A549 treated with AZD9567 at 1 μM for 4 hours (cell line): ENCODE data around the gene TESK1. TPM values are rescaled to one million over a fixed set of nuclear protein-coding genes. Genes with fewer than 3 reads are reported as not detected.

Source experiments
- total RNA-seq: library from RNA; stranded (reverse); fragments of 200-300 nt; extraction: Qiagen RNA extraction; gene quantifications from 5 replicates; pipeline ENCODE4 v1.2.3, GENCODE V29; 2022; ENCODE audit not compliant: insufficient read depth

Gene TESK1, protein sequence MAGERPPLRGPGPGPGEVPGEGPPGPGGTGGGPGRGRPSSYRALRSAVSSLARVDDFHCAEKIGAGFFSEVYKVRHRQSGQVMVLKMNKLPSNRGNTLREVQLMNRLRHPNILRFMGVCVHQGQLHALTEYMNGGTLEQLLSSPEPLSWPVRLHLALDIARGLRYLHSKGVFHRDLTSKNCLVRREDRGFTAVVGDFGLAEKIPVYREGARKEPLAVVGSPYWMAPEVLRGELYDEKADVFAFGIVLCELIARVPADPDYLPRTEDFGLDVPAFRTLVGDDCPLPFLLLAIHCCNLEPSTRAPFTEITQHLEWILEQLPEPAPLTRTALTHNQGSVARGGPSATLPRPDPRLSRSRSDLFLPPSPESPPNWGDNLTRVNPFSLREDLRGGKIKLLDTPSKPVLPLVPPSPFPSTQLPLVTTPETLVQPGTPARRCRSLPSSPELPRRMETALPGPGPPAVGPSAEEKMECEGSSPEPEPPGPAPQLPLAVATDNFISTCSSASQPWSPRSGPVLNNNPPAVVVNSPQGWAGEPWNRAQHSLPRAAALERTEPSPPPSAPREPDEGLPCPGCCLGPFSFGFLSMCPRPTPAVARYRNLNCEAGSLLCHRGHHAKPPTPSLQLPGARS
- total RNA-seq: 30.0 to 33.3 TPM (median 32.3 TPM) in 5 replicates

DNA sequence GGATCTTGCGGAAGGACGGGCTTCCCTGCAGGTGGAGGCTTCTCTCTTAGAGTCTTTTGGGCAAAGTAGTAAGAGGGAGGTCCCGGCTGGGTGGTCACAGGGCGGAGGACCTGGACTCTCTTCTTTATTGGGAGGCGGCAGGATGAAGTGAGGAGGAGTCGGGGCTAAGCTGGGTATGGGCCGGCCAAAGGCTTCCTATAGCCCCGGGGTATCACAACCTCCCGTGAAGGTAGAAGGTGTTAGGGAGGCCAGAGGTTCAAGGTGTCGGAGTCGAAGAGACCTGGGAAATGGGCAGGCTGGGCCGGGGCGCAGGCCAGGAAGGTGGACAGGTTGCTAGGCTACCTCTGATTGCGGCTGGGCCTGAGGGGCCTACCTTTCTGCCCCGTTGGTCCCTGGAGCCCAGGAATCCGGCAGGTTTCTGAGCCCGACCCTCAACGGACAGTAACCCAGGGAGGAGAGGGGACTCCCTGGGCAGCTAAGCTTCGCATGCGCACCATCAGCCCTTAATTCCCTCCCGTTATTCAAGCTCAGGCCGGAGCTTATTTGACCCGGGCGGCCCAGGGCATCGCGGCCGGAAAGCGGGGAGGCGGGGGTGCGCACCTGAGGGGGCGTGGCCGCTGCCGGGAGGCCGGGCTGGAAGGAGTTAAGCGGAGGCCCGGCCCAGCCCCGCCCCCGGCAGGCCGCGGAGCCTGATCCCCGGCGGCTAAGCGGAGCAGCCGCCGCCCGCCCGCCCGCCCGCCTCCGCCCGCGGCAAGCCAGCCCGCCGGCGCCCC is at the start of gene TESK1:
Gene TESK1, plus strand, starts transcription at position 685 of the 773 bp plus-strand sequence. CDS start 358 bp downstream, outside the sequence.

DNA sequence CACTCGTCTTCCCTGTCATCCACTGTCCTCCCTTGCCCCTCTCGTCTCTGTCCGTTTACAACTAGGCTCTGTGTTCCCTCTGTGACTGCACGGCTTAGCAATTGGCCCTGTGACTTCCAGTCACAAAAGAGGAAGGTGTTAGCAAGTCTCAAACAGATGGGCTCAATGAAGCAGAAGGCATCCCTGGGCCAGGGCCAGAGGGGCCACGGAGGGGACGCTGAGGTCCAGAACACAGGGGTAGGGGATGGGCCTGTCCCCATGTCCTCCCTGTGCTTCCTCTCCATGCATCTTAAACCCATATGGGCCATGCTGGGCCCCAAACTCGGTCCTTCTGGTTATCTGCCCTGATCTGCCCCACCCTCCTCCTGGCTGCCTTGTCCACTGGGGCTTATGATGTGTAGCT is 13.3 kb downstream of the TESK1 start, which contains the start of gene CD72:
Gene CD72, minus strand, starts transcription at position 89 of the 403 bp plus-strand sequence. CDS start 110 bp downstream, outside the sequence.

DNA sequence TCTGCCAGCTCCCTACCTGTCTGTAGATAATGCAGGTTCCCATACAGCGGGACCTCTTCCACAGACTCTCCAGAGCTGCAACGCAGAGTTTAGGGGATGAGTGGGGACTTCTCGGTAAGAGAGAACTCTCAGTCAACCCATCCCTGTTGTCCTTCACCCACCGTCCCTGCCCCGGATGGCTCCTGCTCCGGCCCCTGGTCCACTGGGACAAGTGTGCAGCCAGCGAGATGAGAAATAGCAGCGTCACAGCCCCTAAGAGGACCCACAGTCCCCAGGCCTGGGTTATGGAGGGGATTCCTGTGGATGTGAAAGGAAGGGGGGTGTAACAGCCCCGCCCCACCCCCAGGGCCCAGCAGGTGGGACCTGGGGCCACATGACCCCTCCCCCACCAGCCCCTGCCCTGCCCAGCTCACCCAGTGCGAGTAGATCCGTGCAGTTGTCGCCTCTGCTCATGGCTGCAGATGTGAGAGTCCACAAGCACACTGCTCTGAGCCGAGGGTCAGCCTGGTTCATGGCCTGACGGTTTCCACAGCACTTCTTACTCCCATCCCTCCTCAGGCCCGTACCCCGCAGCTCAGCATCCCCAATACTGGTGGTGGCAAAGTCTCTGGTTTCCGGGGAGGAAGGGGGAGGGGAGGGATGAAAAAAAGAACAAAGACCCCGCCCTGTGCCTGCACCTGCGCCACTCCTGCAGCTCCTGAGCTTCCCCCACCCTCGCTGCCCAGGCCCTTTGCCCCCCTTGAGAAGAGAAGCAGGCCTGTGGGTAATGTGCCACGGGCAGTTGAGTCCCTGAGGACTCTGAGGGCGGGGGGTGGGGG is 45.5 kb downstream of the TESK1 start, which contains the start of gene SIT1:
Gene SIT1, minus strand, starts transcription at position 591 of the 818 bp plus-strand sequence. Its CDS starts 78 bp downstream, at position 513.

DNA sequence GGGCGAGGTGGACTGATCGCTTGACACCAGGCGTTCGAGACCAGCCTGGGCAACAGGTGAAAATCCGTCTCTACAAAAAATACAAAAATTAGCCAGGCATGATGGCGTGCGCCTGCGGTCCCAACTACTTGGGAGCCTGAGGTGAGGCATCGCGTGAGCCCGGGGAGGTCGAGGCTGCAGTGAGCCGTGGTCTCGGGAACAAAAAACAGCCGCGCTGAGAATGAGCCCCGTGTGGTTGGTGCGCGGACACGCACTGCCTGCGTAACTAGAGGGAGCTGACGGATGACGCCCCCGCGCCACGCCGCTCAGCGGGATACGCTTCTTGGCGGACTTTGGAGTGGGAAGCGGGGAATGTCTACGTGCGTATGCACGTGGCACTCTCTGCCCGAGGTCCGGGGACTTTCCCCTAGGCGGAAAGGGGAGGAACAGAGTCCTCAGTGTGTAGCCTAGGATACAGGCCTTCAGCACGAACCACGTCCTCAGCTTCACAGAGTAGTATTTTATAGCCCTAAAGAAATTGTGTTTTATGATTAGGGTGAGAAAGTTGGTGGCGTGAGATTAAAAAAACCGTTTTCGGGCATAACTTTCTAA is 52.6 kb downstream of the TESK1 start, which contains the start of gene RMRP:
Gene RMRP, minus strand, starts transcription at position 474 of the 591 bp plus-strand sequence.

DNA sequence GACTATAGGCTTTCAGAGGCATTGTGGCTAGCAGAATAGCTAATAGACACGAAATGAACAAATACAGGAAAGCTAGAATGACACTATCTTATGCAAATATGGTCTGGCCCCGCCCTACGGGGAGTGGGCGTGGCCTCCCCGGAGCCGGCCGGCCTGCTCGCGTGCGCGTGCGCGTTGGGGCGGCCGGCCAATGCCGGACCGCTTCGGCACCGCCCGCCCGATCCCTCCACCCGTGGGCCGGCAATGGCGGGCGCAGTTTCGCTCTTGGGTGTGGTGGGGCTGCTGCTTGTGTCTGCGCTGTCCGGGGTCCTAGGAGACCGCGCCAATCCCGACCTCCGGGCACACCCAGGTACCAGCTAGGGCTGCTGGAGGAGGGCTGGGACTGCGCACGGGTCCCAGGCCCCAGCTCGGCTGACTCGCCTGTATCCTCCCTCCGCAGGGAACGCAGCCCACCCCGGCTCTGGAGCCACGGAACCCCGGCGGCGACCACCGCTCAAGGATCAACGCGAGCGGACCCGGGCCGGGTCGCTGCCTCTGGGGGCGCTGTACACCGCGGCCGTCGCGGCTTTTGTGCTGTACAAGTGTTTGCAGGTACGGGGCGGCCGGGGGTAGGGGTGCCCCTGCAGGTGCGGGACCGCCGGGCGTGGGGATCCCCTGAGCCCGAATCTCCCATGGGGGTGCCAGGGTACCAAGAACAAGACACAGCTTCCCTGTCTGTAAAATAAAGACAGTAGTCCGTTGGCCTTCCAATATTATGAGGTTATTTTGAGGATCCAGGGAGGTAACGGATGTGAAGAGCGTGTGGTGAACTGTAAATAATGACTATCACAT is 53.3 kb downstream of the TESK1 start, which contains the start of gene CCDC107:
Gene CCDC107, plus strand, starts transcription at position 156 of the 831 bp plus-strand sequence. Its CDS starts 88 bp downstream, at position 244.

Other genes starting within 250 kb of the TESK1 start
- gene RUSC2, start 115.2 kb upstream of the TESK1 start, total RNA-seq: 21.5 to 31.8 TPM (median 30.2 TPM) in 5 replicates
- gene CD72, start 13.2 kb downstream of the TESK1 start, total RNA-seq: 0.15 to 0.29 TPM (median 0.18 TPM) in 4 of 5 replicates, not detected in the other
- gene SIT1, start 45.7 kb downstream of the TESK1 start, total RNA-seq: not detected in 5 replicates
- gene RMRP, start 52.8 kb downstream of the TESK1 start, total RNA-seq: 4.1 to 24.8 TPM (median 6.7 TPM) in 4 of 5 replicates, not detected in the other
- gene CCDC107, start 53.0 kb downstream of the TESK1 start, total RNA-seq: 25.4 to 30.2 TPM (median 27.1 TPM) in 5 replicates
- gene ARHGEF39, start 59.9 kb downstream of the TESK1 start, total RNA-seq: 10.5 to 16.6 TPM (median 15.3 TPM) in 5 replicates
- gene CA9, start 68.7 kb downstream of the TESK1 start, total RNA-seq: 3.6 to 9.1 TPM (median 6.0 TPM) in 5 replicates
- gene TPM2, start 84.7 kb downstream of the TESK1 start, total RNA-seq: 630 to 705 TPM (median 658 TPM) in 5 replicates
- 112 to 140 TPM (median 116 TPM) in 5 replicates for gene TLN1, start 126.9 kb downstream of the TESK1 start, total RNA-seq
- 55.7 to 63.0 TPM (median 56.5 TPM) in 5 replicates for gene CREB3, start 127.4 kb downstream of the TESK1 start, total RNA-seq
- 31.9 to 45.0 TPM (median 40.0 TPM) in 5 replicates for gene GBA2, start 144.0 kb downstream of the TESK1 start, total RNA-seq
- 12.8 to 15.8 TPM (median 14.8 TPM) in 5 replicates for gene RGP1, start 144.0 kb downstream of the TESK1 start, total RNA-seq
- gene MSMP, start 149.0 kb downstream of the TESK1 start, total RNA-seq: 0.23 to 0.29 TPM (median 0.26 TPM) in 3 of 5 replicates, not detected in the others
- 4.8 to 5.5 TPM (median 5.5 TPM) in 4 of 5 replicates, not detected in the other for gene NPR2, start 186.3 kb downstream of the TESK1 start, total RNA-seq
- gene SPAG8, start 207.0 kb downstream of the TESK1 start, total RNA-seq: 0.21 to 0.47 TPM (median 0.40 TPM) in 4 of 5 replicates, not detected in the other
- 60.2 to 112 TPM (median 101 TPM) in 5 replicates for gene HINT2, start 209.8 kb downstream of the TESK1 start, total RNA-seq
- gene FAM221B, start 223.5 kb downstream of the TESK1 start, total RNA-seq: not detected in 5 replicates
- 1.5 to 3.6 TPM (median 3.1 TPM) in 5 replicates for gene TMEM8B, start 224.0 kb downstream of the TESK1 start, total RNA-seq